GF-D8 (cell line): Measurements from ENCODE around the gene GUCD1.
"Not testable (repeated sequence)": the region's sequence is repeated elsewhere in the genome, so short reads cannot be mapped to it uniquely, and the experiment has no call there.

Source experiments
- DNase-seq: peaks from one replicate; lab custom pipeline; 2025; lab: John Stamatoyannopoulos, UW

The GUCD1 gene

GRCh38 chr22:24554313-24555164 lies at the start of gene GUCD1:
Gene GUCD1 (minus strand): TSS chr22:24555138. CDS start chr22:24554991, 147 bp downstream.
- peak; percentile 42 for DNase-seq

GRCh38 chr22:24603770-24604629 lies 49.1 kb upstream of the GUCD1 start:
- peak; percentile 78 for DNase-seq

- DNase-seq, result peak; percentile 22
Observed at GRCh38 chr22:24602847-24603769, 48.2 kb upstream of the GUCD1 start, which contains the start of gene GGT1. Gene GGT1 (plus strand): TSS chr22:24603193. CDS start chr22:24611082, 7,889 bp downstream.

- not testable (repeated sequence) for DNase-seq
Observed at GRCh38 chr22:24602105-24602749, 47.3 kb upstream of the GUCD1 start.

GRCh38 chr22:24601217-24602104 lies 46.5 kb upstream of the GUCD1 start:
- DNase-seq, result peak; percentile 42

GRCh38 chr22:24599958-24600715 lies 45.2 kb upstream of the GUCD1 start:
- DNase-seq, result not testable (repeated sequence)

- DNase-seq, result no peak
Observed at GRCh38 chr22:24599514-24599913, 44.6 kb upstream of the GUCD1 start.

GRCh38 chr22:24597076-24597475 lies 42.1 kb upstream of the GUCD1 start:
- not testable (repeated sequence) for DNase-seq

GRCh38 chr22:24595863-24596262 lies 40.9 kb upstream of the GUCD1 start:
- DNase-seq, result no peak

GRCh38 chr22:24595228-24595627 lies 40.3 kb upstream of the GUCD1 start:
- no peak for DNase-seq

GRCh38 chr22:24594569-24595120 lies 39.7 kb upstream of the GUCD1 start:
- no peak for DNase-seq

- DNase-seq, result no peak
Observed at GRCh38 chr22:24593836-24594568, 39.1 kb upstream of the GUCD1 start.

- not testable (repeated sequence) for DNase-seq
Observed at GRCh38 chr22:24593559-24593835, 38.6 kb upstream of the GUCD1 start.

- DNase-seq, result peak; percentile 35
Observed at GRCh38 chr22:24592851-24593558, 38.1 kb upstream of the GUCD1 start, which contains the start of gene LRRC75B. Gene LRRC75B (minus strand): TSS chr22:24593073. CDS start chr22:24593039, 34 bp downstream.

- DNase-seq, result no peak
Observed at GRCh38 chr22:24592058-24592850, 37.3 kb upstream of the GUCD1 start.

- DNase-seq, result no peak
Observed at GRCh38 chr22:24591286-24591830, 36.4 kb upstream of the GUCD1 start.
